GM18907 (cell line): ENCODE measurements around the gene KCTD2.
"Not testable (repeated sequence)": the region's sequence is repeated elsewhere in the genome, so short reads cannot be mapped to it uniquely, and the experiment has no call there.

Experiments
- ATAC-seq: cut with Tn5 transposase; IDR thresholded peaks from one replicate; pipeline ENCODE4 v1.9.1; 2021; ENCODE audit warnings: mild to moderate bottlenecking, moderate library complexity; ENCODE audit not compliant: unreplicated experiment

KCTD2 gene

GRCh38 chr17:75046407-75047289, at the start of gene KCTD2, which contains the start of gene ATP5PD:
TSS of gene KCTD2 (plus strand) at chr17:75047225. CDS start at chr17:75047251, 26 bp downstream.
TSS of gene ATP5PD (minus strand) at chr17:75046969. CDS start at chr17:75042650, 4,319 bp downstream.
- ATAC-seq: peak; percentile 94

GRCh38 chr17:74998783-74999182, 48.2 kb upstream of the KCTD2 start:
- no peak for ATAC-seq

- ATAC-seq: no peak
Measured at GRCh38 chr17:74999523-74999922, 47.5 kb upstream of the KCTD2 start.

GRCh38 chr17:75001915-75002843, 44.8 kb upstream of the KCTD2 start:
- ATAC-seq: no peak

GRCh38 chr17:75003070-75003956, 43.7 kb upstream of the KCTD2 start:
- ATAC-seq: no peak

- ATAC-seq: no peak
Measured at GRCh38 chr17:75003957-75004355, 43.1 kb upstream of the KCTD2 start.

- ATAC-seq: no peak
Measured at GRCh38 chr17:75004371-75004770, 42.7 kb upstream of the KCTD2 start.

- ATAC-seq: no peak
Measured at GRCh38 chr17:75005291-75005690, 41.7 kb upstream of the KCTD2 start.

GRCh38 chr17:75006084-75006483, 40.9 kb upstream of the KCTD2 start:
- not testable (repeated sequence) for ATAC-seq

- ATAC-seq: no peak
Measured at GRCh38 chr17:75006653-75007052, 40.4 kb upstream of the KCTD2 start.

GRCh38 chr17:75008373-75008772, 38.7 kb upstream of the KCTD2 start:
- no peak for ATAC-seq

- no peak for ATAC-seq
Measured at GRCh38 chr17:75009139-75009724, 37.8 kb upstream of the KCTD2 start.

GRCh38 chr17:75010683-75011400, 36.2 kb upstream of the KCTD2 start:
- no peak for ATAC-seq

- ATAC-seq: no peak
Measured at GRCh38 chr17:75011401-75012095, 35.5 kb upstream of the KCTD2 start.

- ATAC-seq: no peak
Measured at GRCh38 chr17:75012096-75012345, 35.0 kb upstream of the KCTD2 start.

- ATAC-seq: peak; percentile 87
Measured at GRCh38 chr17:75012346-75013091, 34.5 kb upstream of the KCTD2 start, which contains the start of gene MRPL58. TSS of gene MRPL58 (plus strand) at chr17:75012670. CDS start at chr17:75012687, 17 bp downstream.

GRCh38 chr17:75013092-75013559, 33.9 kb upstream of the KCTD2 start:
- ATAC-seq: no peak

GRCh38 chr17:75019146-75019545, 27.9 kb upstream of the KCTD2 start:
- no peak for ATAC-seq
